ENCODE data around the gene SH3BGR.
A peak's percentile ranks its signal among the peaks of the same experiment; 100 is the strongest.
"Not testable (repeated sequence)": the region's sequence is repeated elsewhere in the genome, so short reads cannot be mapped to it uniquely, and the experiment has no call there.

The SH3BGR gene

DNA sequence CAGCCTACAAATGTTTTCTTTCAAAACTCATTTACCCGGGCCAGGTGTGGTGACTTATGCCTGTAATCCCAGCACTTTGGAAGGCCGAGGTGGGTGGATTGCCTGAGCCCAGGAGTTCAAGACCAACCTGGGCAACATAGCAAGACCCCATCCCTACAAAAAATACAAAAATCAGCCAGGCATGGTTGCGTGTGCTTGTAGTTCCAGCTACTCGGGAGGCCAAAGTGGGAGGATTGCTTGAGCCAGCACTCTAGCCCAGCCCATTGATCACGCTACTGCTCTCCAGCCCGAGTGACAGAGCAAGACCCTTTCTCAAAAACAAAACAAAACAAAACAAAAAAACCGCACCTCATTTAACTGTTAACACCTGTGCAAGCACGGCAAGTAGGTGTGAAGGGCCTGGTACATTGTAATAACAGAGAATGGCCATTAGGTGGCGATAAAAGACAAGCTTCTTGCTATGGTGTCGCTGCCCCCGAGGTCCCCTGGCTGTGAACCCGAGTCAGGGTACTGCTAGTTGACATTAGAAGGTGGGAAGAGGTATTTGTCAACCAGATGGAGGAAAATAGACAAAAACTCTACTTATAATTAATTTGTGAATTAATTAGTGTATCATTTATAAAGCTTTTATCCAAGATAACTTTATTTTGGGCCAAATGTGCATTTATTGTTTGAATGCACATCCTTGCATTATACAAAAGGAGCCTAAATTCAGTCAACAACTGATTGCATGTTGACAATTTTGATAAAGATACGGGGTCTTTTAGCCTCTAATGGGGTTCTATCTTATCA is 66.5 kb downstream of the SH3BGR start:
- peak; percentile 94 for DNase-seq

DNA sequence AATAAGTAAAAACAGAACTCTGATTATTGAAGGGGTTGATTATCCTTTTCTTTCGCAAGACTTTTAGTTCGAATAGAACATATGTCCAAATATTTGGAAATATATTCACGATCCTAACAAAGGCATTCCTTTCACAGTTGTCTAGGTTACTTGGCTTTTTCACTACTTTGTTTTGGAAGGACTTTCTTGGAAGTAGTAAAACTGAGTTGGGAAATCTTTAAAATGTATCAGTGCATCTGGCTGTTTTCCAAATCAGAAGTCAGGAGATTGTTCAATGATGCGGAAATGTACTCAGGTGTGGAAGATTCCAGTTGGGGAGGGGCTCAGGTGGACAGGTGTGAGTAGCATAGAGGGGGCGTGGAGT is 67.1 kb downstream of the SH3BGR start:
- no peak for DNase-seq

DNA sequence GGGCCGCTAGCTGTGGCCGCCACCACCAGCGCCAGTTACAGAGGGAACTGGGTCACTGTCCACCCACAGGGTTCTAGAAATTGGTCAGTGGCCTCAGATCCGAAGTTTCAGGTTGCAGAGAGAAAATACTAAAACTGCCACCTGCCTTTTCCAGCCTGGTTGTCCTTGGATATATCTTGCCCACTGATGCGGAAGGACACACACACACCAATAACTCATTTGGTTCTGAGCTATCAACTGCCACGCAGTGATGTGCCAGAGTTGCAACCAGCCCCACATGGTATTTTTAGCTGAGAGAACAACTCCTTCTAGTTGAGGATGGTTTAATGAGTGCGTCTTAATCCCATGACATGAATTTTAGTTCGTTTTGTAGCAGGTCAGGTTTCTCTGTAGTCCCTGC is 68.1 kb downstream of the SH3BGR start:
- DNase-seq: peak; percentile 44

DNA sequence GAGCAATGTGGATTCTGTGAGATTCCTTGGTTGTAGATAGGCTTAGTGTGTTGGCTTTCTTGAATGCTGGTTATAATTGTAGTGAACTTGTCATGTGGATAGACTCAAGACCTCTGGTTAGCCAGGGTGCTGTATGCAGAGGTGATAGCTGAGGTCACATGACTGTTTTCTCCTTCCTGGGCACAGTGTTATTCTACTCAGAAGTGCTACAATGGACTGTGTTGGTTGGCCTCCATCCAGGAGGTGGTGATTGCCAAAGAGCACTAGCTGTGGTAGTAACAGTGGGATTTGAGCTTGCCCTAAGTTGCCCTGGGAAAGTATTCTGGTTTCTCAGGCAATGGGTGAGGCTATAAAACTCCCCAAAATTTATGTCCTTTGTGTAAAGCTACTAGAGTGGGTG is 71.6 kb downstream of the SH3BGR start:
- peak; percentile 24 for DNase-seq

DNA sequence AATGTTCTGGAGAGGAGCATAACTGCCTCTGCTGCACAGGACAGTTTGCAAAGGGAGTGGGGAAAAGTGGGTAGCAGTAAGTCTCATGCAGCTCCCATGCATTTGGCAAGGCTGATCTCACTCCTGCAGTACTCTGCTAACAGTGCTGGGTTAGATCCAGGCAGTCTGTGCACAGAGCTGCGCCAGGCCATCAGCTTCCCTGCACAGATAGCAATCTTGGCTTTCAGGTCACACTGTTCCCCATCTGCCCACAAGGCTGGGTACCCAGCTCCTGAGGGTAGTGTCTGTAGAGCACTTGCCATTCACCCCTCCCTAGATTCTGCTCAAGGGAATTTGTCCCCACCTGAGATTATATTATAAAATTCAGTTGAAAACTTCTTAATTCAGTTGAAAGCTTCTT is 72.1 kb downstream of the SH3BGR start:
- peak; percentile 30 for DNase-seq

- no peak for DNase-seq
Observed at GRCh38 chr21:39525129-39525528, 73.4 kb downstream of the SH3BGR start.

- DNase-seq: no peak
Observed at GRCh38 chr21:39525601-39526000, 73.8 kb downstream of the SH3BGR start.

DNA sequence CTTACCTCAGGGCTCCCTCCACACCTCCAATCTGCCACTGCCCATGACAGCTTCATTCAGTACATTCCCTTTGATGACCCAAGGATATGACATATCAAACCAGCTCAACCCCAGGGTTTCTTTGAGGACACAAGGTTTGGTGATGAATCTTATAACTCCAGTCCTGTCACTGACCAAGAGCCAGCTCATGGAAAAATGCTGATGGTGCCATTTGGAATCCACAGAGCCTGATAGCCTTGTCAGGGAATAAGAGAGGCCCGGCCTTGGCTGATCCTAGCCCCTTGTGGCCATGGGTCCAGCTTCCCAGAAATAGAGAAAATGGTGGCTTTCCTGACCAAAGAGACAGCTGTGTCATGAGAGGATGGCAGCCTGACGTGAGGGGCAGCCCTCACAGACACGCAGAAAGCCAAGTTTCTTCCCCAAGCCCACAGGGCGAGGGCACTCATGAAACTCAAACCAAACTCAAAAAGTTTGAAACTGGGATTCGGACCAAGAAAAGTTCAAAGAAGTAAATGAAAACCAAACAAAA is 75.4 kb downstream of the SH3BGR start:
- no peak for DNase-seq

- no peak for DNase-seq
Observed at GRCh38 chr21:39527664-39528381, 76.1 kb downstream of the SH3BGR start.

- DNase-seq: no peak
Observed at GRCh38 chr21:39529026-39529425, 77.3 kb downstream of the SH3BGR start.

DNA sequence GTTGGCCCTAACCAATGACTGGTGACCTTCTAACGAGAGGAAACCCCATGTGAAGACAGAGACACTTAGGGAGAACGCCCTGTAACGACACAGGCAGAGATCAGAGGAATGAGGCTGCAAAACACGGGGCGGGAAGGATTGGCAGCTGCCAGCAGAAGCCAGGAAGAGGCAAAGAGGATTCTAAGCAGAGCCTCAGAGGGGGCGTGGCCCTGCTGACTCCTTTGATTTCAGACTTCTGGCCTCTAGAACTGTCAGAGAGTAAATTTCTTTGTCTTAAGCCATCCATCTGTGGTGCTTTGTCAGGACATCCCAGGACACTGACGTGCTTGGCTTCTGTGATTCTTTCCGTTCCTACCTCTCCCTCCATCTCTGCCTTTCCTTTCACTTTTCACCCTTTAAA is 79.3 kb downstream of the SH3BGR start:
- DNase-seq: no peak

DNA sequence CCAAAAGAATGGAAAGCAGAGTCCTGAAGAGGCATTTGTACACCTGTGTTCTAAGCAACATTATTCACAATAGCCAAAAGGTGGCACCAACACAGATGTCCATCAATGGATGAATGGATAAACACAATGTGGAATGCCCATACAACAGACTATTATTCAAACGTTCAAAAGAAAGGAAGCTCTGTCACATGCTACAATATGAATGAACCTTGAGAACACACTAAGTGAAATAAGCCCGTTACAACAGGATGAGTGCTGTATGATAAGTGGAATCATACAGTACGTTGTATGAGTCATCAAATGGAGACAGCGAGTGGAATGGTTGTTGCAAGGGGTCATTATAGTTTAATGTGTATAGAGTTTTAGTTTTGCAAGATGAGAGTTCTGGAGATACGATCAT is 80.1 kb downstream of the SH3BGR start:
- no peak for DNase-seq

DNA sequence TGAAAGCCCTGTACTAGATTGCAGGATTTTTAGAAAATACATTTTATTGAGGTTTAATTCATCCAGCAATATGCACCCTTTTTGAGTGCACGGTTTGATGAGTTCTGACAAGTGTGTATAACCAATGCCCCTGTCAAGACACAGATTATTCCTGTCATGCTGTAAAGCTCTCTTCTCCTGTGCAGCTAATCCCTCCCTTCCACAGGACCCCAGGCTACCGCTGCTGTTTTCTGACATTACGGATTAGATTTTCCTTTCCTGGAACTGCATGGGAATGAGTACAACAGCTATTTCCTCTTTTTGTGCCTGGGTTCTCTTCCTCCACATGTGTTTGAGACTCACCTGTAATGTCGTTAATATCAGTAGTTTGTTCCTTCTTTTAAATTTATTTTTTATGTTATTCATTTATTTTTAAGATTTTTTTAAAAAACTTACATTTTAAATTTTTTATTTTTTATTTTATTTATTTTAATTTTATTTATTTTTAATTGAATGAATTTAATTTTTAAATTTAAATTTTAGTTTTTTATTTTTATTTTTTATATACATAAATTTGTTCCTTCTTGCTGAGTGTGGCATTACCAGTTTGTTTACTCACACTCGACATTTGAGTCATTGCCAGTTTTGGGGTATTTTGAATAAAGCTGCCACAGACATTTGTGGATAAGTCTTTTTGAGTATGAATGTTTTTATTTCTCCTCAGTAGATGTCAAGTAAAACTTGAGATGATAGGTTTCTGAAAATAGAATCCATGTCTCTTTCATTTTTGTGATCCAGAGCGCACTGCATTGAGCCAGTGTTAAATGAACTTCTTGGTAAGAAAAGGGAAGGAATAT is 82.0 kb downstream of the SH3BGR start:
- DNase-seq: no peak

- DNase-seq: no peak
Observed at GRCh38 chr21:39535646-39536437, 84.1 kb downstream of the SH3BGR start.

DNA sequence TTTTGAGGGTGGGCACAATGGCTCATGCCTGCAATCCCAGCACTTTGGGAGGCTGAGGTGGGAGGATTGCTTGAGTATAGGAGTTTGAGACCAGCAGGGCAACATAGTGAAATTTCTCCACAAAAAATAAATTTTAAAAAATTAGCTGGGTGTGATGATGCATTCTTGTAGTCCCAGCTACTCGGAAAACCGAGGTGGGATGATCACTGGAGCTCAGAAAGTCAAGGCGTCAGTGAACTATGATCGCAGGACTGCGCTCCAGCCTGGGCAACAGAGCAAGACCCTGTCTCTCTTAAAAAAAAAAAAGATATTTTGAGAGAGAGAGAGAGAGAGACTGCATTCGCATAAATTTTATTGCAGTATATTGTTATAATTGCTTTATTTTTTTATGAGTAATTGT is 85.1 kb downstream of the SH3BGR start:
- DNase-seq: no peak

DNA sequence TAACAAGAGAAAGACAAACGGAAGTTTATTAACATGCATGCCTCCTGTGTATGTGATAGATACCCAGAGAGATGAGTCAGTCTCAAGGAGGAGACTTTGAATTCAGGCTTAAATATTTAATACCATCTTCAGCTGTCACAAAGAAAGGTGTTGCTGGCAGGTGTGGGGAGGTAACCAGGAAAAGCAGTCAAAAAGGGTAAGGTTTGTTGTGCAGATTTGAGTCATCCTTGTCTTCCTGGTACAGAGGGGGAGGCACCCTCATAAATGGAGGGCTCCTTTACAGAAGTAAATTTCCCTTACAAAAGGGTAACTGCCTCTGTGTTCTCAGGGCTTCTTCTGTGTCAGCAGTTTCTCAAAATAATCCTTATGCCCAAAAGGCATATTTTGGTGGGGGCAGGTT is 85.8 kb downstream of the SH3BGR start:
- DNase-seq: no peak

DNA sequence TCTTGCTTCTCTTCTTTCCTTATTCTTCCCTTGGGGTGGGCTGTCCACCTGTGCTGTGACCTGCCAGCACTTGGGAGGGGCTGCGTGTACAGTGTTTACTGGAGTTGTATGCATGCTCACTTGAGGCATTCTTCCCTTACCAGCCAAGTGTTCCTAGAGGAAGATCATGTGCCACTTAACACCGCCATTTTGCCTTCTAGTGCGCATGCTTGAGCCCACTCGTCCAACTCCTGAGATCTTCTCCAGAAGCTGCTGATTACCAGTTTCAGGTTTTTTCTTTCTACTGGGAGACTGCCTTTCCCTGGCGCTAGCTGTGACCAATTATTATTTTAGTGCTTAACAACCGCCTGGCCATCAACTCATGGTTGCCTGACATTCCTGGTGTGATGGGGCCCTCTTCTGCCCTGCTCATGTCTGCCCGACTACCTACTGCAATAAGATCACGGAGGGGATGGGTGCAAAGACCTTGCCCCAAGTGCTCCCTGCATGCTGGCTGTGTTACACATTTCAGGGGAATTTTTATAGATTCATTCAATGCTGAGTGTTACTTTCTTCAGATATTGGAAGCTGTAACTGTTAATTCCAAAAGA is 86.8 kb downstream of the SH3BGR start:
- no peak for DNase-seq

GRCh38 chr21:39540367-39540766 is 88.6 kb downstream of the SH3BGR start:
- not testable (repeated sequence) for DNase-seq

DNA sequence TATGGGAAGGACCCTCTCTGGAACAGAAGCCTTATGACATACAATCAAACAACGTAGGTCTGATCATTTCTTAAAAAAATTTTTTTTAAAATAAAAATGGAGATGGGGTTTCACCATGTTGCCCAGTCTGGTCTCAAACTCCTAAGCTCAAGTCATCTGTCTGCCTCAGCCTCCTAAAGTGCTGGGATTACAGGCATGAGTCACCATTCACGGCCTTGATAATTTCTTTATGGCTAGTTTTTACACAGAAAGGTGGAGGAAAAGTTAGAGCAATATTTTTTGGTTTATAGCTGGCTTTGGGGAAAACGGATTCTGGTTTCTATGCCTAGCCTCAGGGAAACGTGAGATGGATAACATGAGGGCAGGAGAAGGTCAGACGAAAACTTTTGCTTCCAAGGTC is 91.0 kb downstream of the SH3BGR start:
- no peak for DNase-seq

- DNase-seq: no peak
Observed at GRCh38 chr21:39546522-39546921, 94.8 kb downstream of the SH3BGR start.

GRCh38 chr21:39552856-39553255 is 101.1 kb downstream of the SH3BGR start:
- DNase-seq: no peak

DNA sequence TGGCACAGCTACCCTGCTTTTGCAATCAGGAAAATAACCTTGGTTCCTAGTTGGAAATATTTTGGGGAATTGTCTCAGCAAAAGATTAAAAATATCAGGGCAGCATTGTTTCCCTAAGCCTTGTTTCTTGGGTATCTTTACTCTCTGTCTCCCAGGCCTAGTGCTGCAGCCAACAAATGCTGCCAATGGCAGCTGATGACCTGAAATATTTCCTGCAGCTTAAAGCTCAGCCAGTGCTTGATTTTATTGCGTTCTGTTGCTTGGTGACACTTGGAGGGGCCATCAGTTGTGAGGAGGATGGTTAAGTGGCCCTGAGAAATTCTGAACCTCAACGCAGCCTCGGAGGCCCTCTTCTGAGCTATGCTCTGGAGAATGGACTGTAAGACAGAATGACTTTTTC is 101.6 kb downstream of the SH3BGR start:
- no peak for DNase-seq
